Nephron (organoid): ENCODE measurements around the gene TMEM270.
"Not testable (repeated sequence)": the region's sequence is repeated elsewhere in the genome, so short reads cannot be mapped to it uniquely, and the experiment has no call there.

Experiments used
- H3K27ac Mint-ChIP-seq, 3 experiments: 2 replicates each; pipeline ENCODE4 v1.8.0; 2020; ENCODE audit warnings: mixed read lengths in 3 of 3, mild to moderate bottlenecking in 2 of 3, moderate library complexity in 1 of 3
- H3K27me3 Mint-ChIP-seq: 2 replicates; pipeline ENCODE4 v1.8.0; 2021; ENCODE audit warnings: low read depth, mild to moderate bottlenecking, moderate library complexity, mixed read lengths
- H3K36me3 Mint-ChIP-seq: 2 replicates; pipeline ENCODE4 v1.8.0; 2020; ENCODE audit warnings: low read depth, mixed read lengths
- H3K4me1 Mint-ChIP-seq: 2 replicates; pipeline ENCODE4 v1.8.0; 2020; ENCODE audit warnings: mixed read lengths
- H3K4me3 Mint-ChIP-seq, 3 experiments: 2 replicates each; pipeline ENCODE4 v1.8.0; 2020; ENCODE audit warnings: mild to moderate bottlenecking in 3 of 3, mixed read lengths in 3 of 3, moderate library complexity in 2 of 3
- H3K9me3 Mint-ChIP-seq: 2 replicates; pipeline ENCODE4 v1.8.0; 2020; ENCODE audit warnings: mixed read lengths
- CTCF ChIP-seq, 3 experiments: fragments of 200-600 bp; sonication (generic); IDR thresholded peaks; one replicate each; pipeline ENCODE4 v1.5.0; 2021; ENCODE audit warnings: antibody characterized with exemption in 3 of 3; ENCODE audit not compliant: unreplicated experiment in 3 of 3

The TMEM270 gene

GRCh38 chr7:73860859-73861258 lies at the start of gene TMEM270:
TMEM270 (plus strand) TSS chr7:73861159; CDS start chr7:73861195, 36 bp downstream.
- H3K27ac Mint-ChIP-seq, result no peak within 1 kb of the TSS
- peaks cover 20% of the 10 kb centered on the region for H3K27me3 Mint-ChIP-seq
- TF ChIP-seq CTCF (IDR thresholded peaks at IDR 0.05; ENCODE audit: unreplicated experiment in 3 of 3), result no peak
- H3K4me3 Mint-ChIP-seq, result no peak within 1 kb of the TSS
- H3K9me3 Mint-ChIP-seq, result peaks cover 3% of the 10 kb centered on the region
- no peaks in the 10 kb centered on the region for H3K36me3 Mint-ChIP-seq
- no peaks in the 10 kb centered on the region for H3K4me1 Mint-ChIP-seq

- no peak overlapping the region for H3K27ac Mint-ChIP-seq
- H3K9me3 Mint-ChIP-seq, result peaks cover 4% of the 10 kb centered on the region
- peak; percentile 24 to 53 (median 32) for TF ChIP-seq CTCF (IDR thresholded peaks at IDR 0.05; ENCODE audit: unreplicated experiment in 3 of 3)
- no peaks in the 10 kb centered on the region for H3K4me1 Mint-ChIP-seq
- H3K27me3 Mint-ChIP-seq, result peaks cover 15% of the 10 kb centered on the region
- no peaks in the 10 kb centered on the region for H3K36me3 Mint-ChIP-seq
- H3K4me3 Mint-ChIP-seq, result no peak overlapping the region
Observed at GRCh38 chr7:73811760-73812168, 49.2 kb upstream of the TMEM270 start.

- H3K36me3 Mint-ChIP-seq, result no peaks in the 10 kb centered on the region
- no peak for TF ChIP-seq CTCF (IDR thresholded peaks at IDR 0.05; ENCODE audit: unreplicated experiment in 3 of 3)
- H3K27me3 Mint-ChIP-seq, result peaks cover 14% of the 10 kb centered on the region
- no peak overlapping the region for H3K27ac Mint-ChIP-seq
- no peaks in the 10 kb centered on the region for H3K4me1 Mint-ChIP-seq
- H3K9me3 Mint-ChIP-seq, result peaks cover 4% of the 10 kb centered on the region
- H3K4me3 Mint-ChIP-seq, result no peak overlapping the region
Observed at GRCh38 chr7:73812996-73813395, 48.0 kb upstream of the TMEM270 start.

- Mint-ChIP-seq H3K4me1 (no peaks in the 10 kb centered on the region), H3K9me3 (peaks cover 4% of the 10 kb centered on the region), H3K36me3 (no peaks in the 10 kb centered on the region), H3K4me3 (no peak overlapping the region), H3K27ac (no peak overlapping the region), H3K27me3 (peaks cover 14% of the 10 kb centered on the region)
- no peak for TF ChIP-seq CTCF (IDR thresholded peaks at IDR 0.05; ENCODE audit: unreplicated experiment in 3 of 3)
Observed at GRCh38 chr7:73815436-73815835, 45.5 kb upstream of the TMEM270 start.

- TF ChIP-seq CTCF (IDR thresholded peaks at IDR 0.05; ENCODE audit: unreplicated experiment in 3 of 3), result no peak
- H3K9me3 Mint-ChIP-seq, result peaks cover 4% of the 10 kb centered on the region
- no peak overlapping the region for H3K27ac Mint-ChIP-seq
- H3K4me3 Mint-ChIP-seq, result no peak overlapping the region
- H3K4me1 Mint-ChIP-seq, result no peaks in the 10 kb centered on the region
- peaks cover 11% of the 10 kb centered on the region for H3K27me3 Mint-ChIP-seq
- no peaks in the 10 kb centered on the region for H3K36me3 Mint-ChIP-seq
Observed at GRCh38 chr7:73817121-73817520, 43.8 kb upstream of the TMEM270 start.

- no peak for TF ChIP-seq CTCF (IDR thresholded peaks at IDR 0.05; ENCODE audit: unreplicated experiment in 3 of 3)
- Mint-ChIP-seq H3K4me3 (no peak overlapping the region), H3K9me3 (no peaks in the 10 kb centered on the region), H3K36me3 (no peaks in the 10 kb centered on the region), H3K27me3 (peaks cover 20% of the 10 kb centered on the region), H3K4me1 (peaks cover 6% of the 10 kb centered on the region), H3K27ac (no peak overlapping the region)
Observed at GRCh38 chr7:73820013-73820412, 40.9 kb upstream of the TMEM270 start.

GRCh38 chr7:73821597-73822285 lies 39.2 kb upstream of the TMEM270 start:
- peak overlapping the region in 1 of 3 experiments; percentile 5 for H3K4me3 Mint-ChIP-seq
- peak overlapping the region; percentile 43 to 94 (median 80) for H3K27ac Mint-ChIP-seq
- H3K36me3 Mint-ChIP-seq, H3K9me3 Mint-ChIP-seq, H3K4me1 Mint-ChIP-seq: not testable (repeated sequence)
- H3K27me3 Mint-ChIP-seq, result peaks cover 13% of the 10 kb centered on the region
